Type B pancreatic cell (in vitro differentiated cells): Measurements from ENCODE around the gene SNAP29. TPM values are rescaled to one million over a fixed set of nuclear protein-coding genes. Genes with fewer than 3 reads are reported as not detected.

ENCODE experiments used
- DNase-seq: peaks from one replicate; pipeline ENCODE4 v3.0.0; 2021; ENCODE audit warnings: mixed read lengths; ENCODE audit not compliant: unreplicated experiment; ENCODE audit errors: extremely low spot score
- H3K27ac Mint-ChIP-seq: 2 replicates; pipeline ENCODE4 v1.8.0; 2021; ENCODE audit warnings: mild to moderate bottlenecking, mixed read lengths
- H3K27me3 Mint-ChIP-seq: 2 replicates; pipeline ENCODE4 v1.8.0; 2021; ENCODE audit warnings: mixed read lengths
- H3K36me3 Mint-ChIP-seq: 2 replicates; pipeline ENCODE4 v1.8.0; 2021; ENCODE audit warnings: mixed read lengths
- H3K4me1 Mint-ChIP-seq: one replicate; pipeline ENCODE4 v1.8.0; 2021; ENCODE audit warnings: mixed read lengths; ENCODE audit not compliant: unreplicated experiment
- H3K4me3 Mint-ChIP-seq: 2 replicates; pipeline ENCODE4 v1.8.0; 2021; ENCODE audit warnings: mild to moderate bottlenecking, mixed read lengths
- H3K9me3 Mint-ChIP-seq: 2 replicates; pipeline ENCODE4 v1.8.0; 2021; ENCODE audit warnings: mixed read lengths
- CTCF ChIP-seq: fragments of 200-600 bp; sonication (generic); conservative IDR thresholded peaks from 2 replicates; pipeline ENCODE4 v1.5.0; 2021; ENCODE audit warnings: antibody characterized with exemption, mild to moderate bottlenecking
- total RNA-seq: library from RNA; stranded (reverse); gene quantifications from 2 replicates; pipeline ENCODE4 v1.2.1, GENCODE V29; 2021; ENCODE audit warnings: low replicate concordance

SNAP29 gene
- total RNA-seq, 1 donor from 2014 or later, result 20.4 TPM

- TF ChIP-seq CTCF, result no peak
- Mint-ChIP-seq H3K4me3 (no peak overlapping the region), H3K36me3 (peaks cover 20% of the 10 kb centered on the region), H3K9me3 (no peaks in the 10 kb centered on the region), H3K27ac (no peak overlapping the region), H3K27me3 (no peaks in the 10 kb centered on the region), H3K4me1 (peaks cover 14% of the 10 kb centered on the region)
- DNase-seq, result no peak
Measured at GRCh38 chr22:20884454-20884853, 25.6 kb downstream of the SNAP29 start.

GRCh38 chr22:20885017-20885556, 26.3 kb downstream of the SNAP29 start:
- H3K4me1 Mint-ChIP-seq, result peaks cover 14% of the 10 kb centered on the region

GRCh38 chr22:20885557-20886323, 26.9 kb downstream of the SNAP29 start:
- Mint-ChIP-seq H3K4me1 (peaks cover 14% of the 10 kb centered on the region), H3K36me3 (peaks cover 21% of the 10 kb centered on the region), H3K4me3 (peak overlapping the region; percentile 56), H3K27me3 (no peaks in the 10 kb centered on the region), H3K27ac (peak overlapping the region; percentile 89), H3K9me3 (no peaks in the 10 kb centered on the region)
- DNase-seq, result peak; percentile 74
- TF ChIP-seq CTCF, result peak; percentile 89

More at GRCh38 chr22:20885017-20885556, 26.3 kb downstream of the SNAP29 start:
- Mint-ChIP-seq H3K27ac (peak overlapping the region; percentile 89), H3K36me3 (peaks cover 23% of the 10 kb centered on the region), H3K4me3 (no peak overlapping the region), H3K27me3 (no peaks in the 10 kb centered on the region), H3K9me3 (no peaks in the 10 kb centered on the region)
- no peak for DNase-seq
- TF ChIP-seq CTCF, result no peak

GRCh38 chr22:20887375-20887774, 28.6 kb downstream of the SNAP29 start:
- Mint-ChIP-seq H3K27ac (peak overlapping the region; percentile 87), H3K9me3 (no peaks in the 10 kb centered on the region), H3K4me1 (peaks cover 14% of the 10 kb centered on the region), H3K36me3 (peaks cover 21% of the 10 kb centered on the region), H3K4me3 (peak overlapping the region; percentile 29), H3K27me3 (no peaks in the 10 kb centered on the region)
- DNase-seq, result no peak
- TF ChIP-seq CTCF, result no peak

GRCh38 chr22:20889025-20889704, 30.4 kb downstream of the SNAP29 start:
- DNase-seq, result no peak

More at GRCh38 chr22:20889025-20889704, 30.4 kb downstream of the SNAP29 start:
- no peaks in the 10 kb centered on the region for H3K27me3 Mint-ChIP-seq
- H3K4me3 Mint-ChIP-seq, result no peak overlapping the region
- peaks cover 14% of the 10 kb centered on the region for H3K36me3 Mint-ChIP-seq
- peaks cover 14% of the 10 kb centered on the region for H3K4me1 Mint-ChIP-seq
- no peak overlapping the region for H3K27ac Mint-ChIP-seq
- H3K9me3 Mint-ChIP-seq, result no peaks in the 10 kb centered on the region
- TF ChIP-seq CTCF, result no peak
